Gastrocnemius medialis (tissue), 4 donors: ENCODE measurements around the gene C9orf78.

Experiments
- CTCF ChIP-seq, 5 experiments: fragments of 450-650 bp in 3 of 5; fragments of 200-600 bp in 2 of 5; sonication (generic) in 2 of 5; IDR thresholded peaks in 4 of 5; conservative IDR thresholded peaks in 1 of 5; 1 replicate in 4 of 5; 2 replicates in 1 of 5; pipeline ENCODE4 v1.5.1; 2016 to 2019; ENCODE audit warnings: antibody characterized with exemption in 5 of 5, mild to moderate bottlenecking in 3 of 5, moderate library complexity in 3 of 5
- POLR2A ChIP-seq, 2 donors: fragments of 450-650 bp; IDR thresholded peaks; one replicate each; pipeline ENCODE4 v1.6.1; 2017; ENCODE audit warnings: antibody characterized with exemption in 2 of 2, mild to moderate bottlenecking in 2 of 2, moderate library complexity in 2 of 2

- no peak for TF ChIP-seq CTCF (IDR thresholded peaks at IDR 0.05 in 4 of 5, conservative IDR thresholded peaks at IDR 0.05 in 1 of 5)
- no peak for TF ChIP-seq POLR2A (IDR thresholded peaks at IDR 0.05)
Measured at GRCh38 chr9:129838707-129839259, 3.7 kb upstream of the C9orf78 start.
